ENCODE data around the gene ASB3. TPM values are rescaled to one million over a fixed set of nuclear protein-coding genes. Genes with fewer than 3 reads are reported as not detected.

ASB3 gene, protein sequence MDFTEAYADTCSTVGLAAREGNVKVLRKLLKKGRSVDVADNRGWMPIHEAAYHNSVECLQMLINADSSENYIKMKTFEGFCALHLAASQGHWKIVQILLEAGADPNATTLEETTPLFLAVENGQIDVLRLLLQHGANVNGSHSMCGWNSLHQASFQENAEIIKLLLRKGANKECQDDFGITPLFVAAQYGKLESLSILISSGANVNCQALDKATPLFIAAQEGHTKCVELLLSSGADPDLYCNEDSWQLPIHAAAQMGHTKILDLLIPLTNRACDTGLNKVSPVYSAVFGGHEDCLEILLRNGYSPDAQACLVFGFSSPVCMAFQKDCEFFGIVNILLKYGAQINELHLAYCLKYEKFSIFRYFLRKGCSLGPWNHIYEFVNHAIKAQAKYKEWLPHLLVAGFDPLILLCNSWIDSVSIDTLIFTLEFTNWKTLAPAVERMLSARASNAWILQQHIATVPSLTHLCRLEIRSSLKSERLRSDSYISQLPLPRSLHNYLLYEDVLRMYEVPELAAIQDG
- total RNA-seq (2022; extraction: Qiagen RNA extraction) = 8.7 to 12.7 TPM (median 11.1 TPM) in 5 replicates

DNA sequence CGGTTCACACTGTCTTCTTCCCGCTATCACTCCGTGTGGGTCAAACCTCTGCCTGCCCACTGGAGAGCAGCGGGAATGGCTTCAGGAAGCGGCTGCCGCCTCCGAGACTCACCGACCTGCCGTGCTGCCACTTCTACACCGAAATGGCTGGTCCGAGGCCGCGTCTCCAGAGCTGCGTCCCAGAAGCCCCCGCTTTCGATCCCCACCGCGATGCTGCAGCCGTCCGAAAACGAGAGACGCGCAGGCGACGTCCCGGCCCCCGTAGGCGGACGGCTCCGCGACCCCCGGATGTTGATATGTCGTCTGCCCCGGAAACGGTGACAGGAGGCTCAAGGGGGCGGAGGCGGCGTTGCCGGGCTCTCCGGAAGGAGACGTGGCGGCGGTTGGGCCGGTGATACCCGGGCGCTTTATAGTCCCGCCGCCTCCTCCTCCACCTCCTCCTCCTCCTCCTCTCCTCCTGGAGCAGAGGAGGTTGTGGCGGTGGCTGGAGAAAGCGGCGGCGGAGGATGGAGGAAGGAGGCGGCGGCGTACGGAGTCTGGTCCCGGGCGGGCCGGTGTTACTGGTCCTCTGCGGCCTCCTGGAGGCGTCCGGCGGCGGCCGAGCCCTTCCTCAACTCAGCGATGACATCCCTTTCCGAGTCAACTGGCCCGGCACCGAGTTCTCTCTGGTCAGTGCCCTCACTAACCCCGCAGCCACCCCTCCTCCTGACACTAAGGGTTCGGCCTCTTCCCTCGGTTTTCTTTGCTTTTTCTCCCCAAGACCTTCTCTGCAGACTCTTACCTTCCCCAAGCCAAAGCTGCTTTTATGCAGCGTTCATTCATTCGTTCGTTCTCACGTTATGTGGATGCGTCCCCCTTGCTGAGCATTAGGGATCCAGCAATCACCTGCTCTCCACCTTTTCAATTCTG lies at the start of gene ASB3, which contains the start of gene ERLEC1:
Gene ASB3 (minus strand): TSS at position 249 of the 909 bp plus-strand sequence. CDS start 21,381 bp downstream, outside the sequence.
Gene ERLEC1 (plus strand): TSS at position 340 of the 909 bp plus-strand sequence. CDS start 167 bp downstream, at position 507.

DNA sequence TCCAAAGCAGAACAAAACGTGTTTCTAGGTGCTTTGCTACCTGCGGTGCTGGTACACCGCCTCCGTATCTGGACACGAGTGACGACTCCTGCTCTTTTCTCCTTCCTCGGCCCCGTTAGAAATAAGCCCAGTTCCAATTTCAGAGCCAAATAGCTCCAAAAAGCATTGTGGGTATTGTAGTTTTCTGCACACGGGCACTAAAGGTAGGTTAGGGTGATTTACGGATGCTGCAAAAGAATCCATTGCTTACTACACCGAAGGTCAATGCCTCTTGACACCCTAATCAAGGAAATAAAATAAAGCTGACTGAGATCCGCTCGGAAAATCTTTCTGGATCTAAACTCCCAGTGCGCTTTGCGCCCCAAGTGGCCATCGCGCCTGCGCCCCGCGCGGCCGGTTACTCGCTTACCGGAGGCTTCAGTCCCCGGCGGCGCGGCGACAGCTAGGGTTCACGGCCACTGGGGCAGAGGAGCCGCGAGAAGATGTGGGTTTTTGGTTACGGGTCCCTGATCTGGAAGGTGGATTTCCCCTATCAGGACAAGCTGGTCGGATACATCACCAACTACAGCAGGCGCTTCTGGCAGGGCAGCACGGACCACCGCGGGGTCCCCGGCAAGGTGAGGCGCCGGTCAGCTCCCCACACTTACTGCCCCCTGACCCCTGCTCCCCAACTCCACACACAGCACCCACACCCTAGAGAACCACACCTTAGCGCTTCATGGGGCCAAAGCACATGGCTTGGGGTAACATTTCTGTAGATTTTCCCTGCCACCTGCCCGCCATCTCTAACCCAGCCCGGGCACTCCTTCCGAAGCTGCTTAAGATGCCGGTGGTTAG lies 19.1 kb downstream of the ASB3 start, which contains the start of gene CHAC2:
Gene CHAC2 (plus strand): TSS at position 400 of the 837 bp plus-strand sequence. CDS start 83 bp downstream, at position 483.

Other genes with a start within 250 kb of the ASB3 start
- 11.3 to 18.0 TPM (median 12.9 TPM) in 5 replicates for gene CHAC2, start 19.1 kb downstream of the ASB3 start, total RNA-seq (2022; extraction: Qiagen RNA extraction)
- gene ERLEC1, start 91 bp upstream of the ASB3 start, total RNA-seq (2022; extraction: Qiagen RNA extraction) = 50.3 to 71.3 TPM (median 60.2 TPM) in 5 replicates
- gene GPR75, start 73.0 kb upstream of the ASB3 start, total RNA-seq (2022; extraction: Qiagen RNA extraction) = 1.5 to 2.3 TPM (median 1.8 TPM) in 5 replicates
- 43.4 to 57.2 TPM (median 46.7 TPM) in 5 replicates for gene PSME4, start 184.0 kb upstream of the ASB3 start, total RNA-seq (2022; extraction: Qiagen RNA extraction)